Smooth muscle cell (in vitro differentiated cells): ENCODE data around the gene STAB2. TPM values are rescaled to one million over a fixed set of nuclear protein-coding genes. Genes with fewer than 3 reads are reported as not detected.

Source experiments
- DNase-seq: peaks from one replicate; lab custom pipeline; 2025; ENCODE audit not compliant: unreplicated experiment; lab: John Stamatoyannopoulos, UW
- H2AFZ ChIP-seq: fragments of 200-600 bp; sonication (generic); 2 replicates; pipeline ENCODE4 v1.6.0; 2016; ENCODE audit warnings: antibody characterized with exemption, low read depth, mild to moderate bottlenecking
- H3F3A ChIP-seq: fragments of 200-600 bp; sonication (generic); 2 replicates; pipeline ENCODE4 v1.6.0; 2017; ENCODE audit warnings: antibody characterized with exemption, low read depth
- H3K27ac ChIP-seq: fragments of 200-600 bp; sonication (generic); 2 replicates; pipeline ENCODE4 v1.5.1; 2016; ENCODE audit warnings: low read depth, mild to moderate bottlenecking
- H3K27me3 ChIP-seq: fragments of 200-600 bp; sonication (generic); 2 replicates; pipeline ENCODE4 v1.6.1; 2016; ENCODE audit warnings: low read depth, mild to moderate bottlenecking
- H3K36me3 ChIP-seq: fragments of 200-600 bp; sonication (generic); 2 replicates; pipeline ENCODE4 v1.5.1; 2016; ENCODE audit warnings: low read depth
- H3K4me1 ChIP-seq: fragments of 200-600 bp; sonication (generic); 2 replicates; pipeline ENCODE4 v1.5.1; 2016; ENCODE audit warnings: low read depth
- H3K4me2 ChIP-seq: fragments of 200-600 bp; sonication (generic); 2 replicates; pipeline ENCODE4 v1.6.0; 2016; ENCODE audit warnings: mild to moderate bottlenecking
- H3K4me3 ChIP-seq: fragments of 200-600 bp; sonication (generic); 2 replicates; pipeline ENCODE4 v1.5.1; 2016; ENCODE audit warnings: mild to moderate bottlenecking
- H3K79me2 ChIP-seq: fragments of 200-600 bp; sonication (generic); 2 replicates; pipeline ENCODE4 v1.6.0; 2016; ENCODE audit warnings: low read depth, mild to moderate bottlenecking
- H3K9ac ChIP-seq: fragments of 200-600 bp; sonication (generic); 2 replicates; pipeline ENCODE4 v1.6.0; 2016; ENCODE audit warnings: low read depth
- H3K9me3 ChIP-seq: fragments of 200-600 bp; sonication (generic); replicated peaks from 2 replicates; pipeline ENCODE4 v1.5.1; 2016; ENCODE audit warnings: low read depth
- H4K20me1 ChIP-seq: fragments of 200-600 bp; sonication (generic); 2 replicates; pipeline ENCODE4 v1.6.0; 2016; ENCODE audit warnings: low read depth
- CTCF ChIP-seq: fragments of 200-600 bp; sonication (generic); IDR thresholded peaks from 2 replicates; pipeline ENCODE4 v1.5.1; 2017; ENCODE audit warnings: borderline replicate concordance, mild to moderate bottlenecking, antibody characterized with exemption; ENCODE audit not compliant: insufficient read depth, poor library complexity, severe bottlenecking
- WGBS: methylation state at CpG from one replicate; pipeline ENCODE4 v1.1.7; 2016; ENCODE audit warnings: low lambda C conversion rate; 5-methylcytosine and 5-hydroxymethylcytosine counted together
- polyA plus RNA-seq: library from polyadenylated mRNA; unstranded; fragments of >200 nt; fragmentation: Nextera tagmentation; extraction: Ambion mirVana; gene quantifications from 2 replicates; pipeline ENCODE4 v1.2.1, GENCODE V29; 2016
- total RNA-seq: library from RNA; depleted of rRNA; stranded (reverse); fragments of >200 nt; gene quantifications from 2 replicates; pipeline ENCODE4 v1.2.3, GENCODE V29; 2014

Gene STAB2
- total and polyA plus RNA-seq, 2 experiments from 2014 or later: not detected

GRCh38 chr12:103762473-103762872 is 175.4 kb downstream of the STAB2 start:
- no peak for TF ChIP-seq CTCF
- H3K4me3 ChIP-seq: no peak overlapping the region
- no peaks in the 10 kb centered on the region for H3K36me3 ChIP-seq
- no peak overlapping the region for H3K9ac ChIP-seq
- H3K9me3 ChIP-seq: no peaks in the 10 kb centered on the region
- WGBS: 88% methylated on average over 5 of the region's 5 CpGs
- no peaks in the 10 kb centered on the region for H4K20me1 ChIP-seq
- H3K4me2 ChIP-seq: no peak overlapping the region
- H3K4me1 ChIP-seq: no peaks in the 10 kb centered on the region
- H3K27ac ChIP-seq: no peak overlapping the region
- DNase-seq: no peak
- no peaks in the 10 kb centered on the region for H3F3A ChIP-seq
- no peaks in the 10 kb centered on the region for H3K79me2 ChIP-seq
- H3K27me3 ChIP-seq: no peaks in the 10 kb centered on the region
- no peak overlapping the region for H2AFZ ChIP-seq

- no peak for TF ChIP-seq CTCF
- no peaks in the 10 kb centered on the region for H3K4me1 ChIP-seq
- no peaks in the 10 kb centered on the region for H3K27me3 ChIP-seq
- H3F3A ChIP-seq: no peaks in the 10 kb centered on the region
- no peak for DNase-seq
- no peaks in the 10 kb centered on the region for H3K79me2 ChIP-seq
- no peaks in the 10 kb centered on the region for H4K20me1 ChIP-seq
- no peak overlapping the region for H3K9ac ChIP-seq
- H3K4me3 ChIP-seq: no peak overlapping the region
- H3K36me3 ChIP-seq: no peaks in the 10 kb centered on the region
- H2AFZ ChIP-seq: no peak overlapping the region
- H3K27ac ChIP-seq: no peak overlapping the region
- no peaks in the 10 kb centered on the region for H3K9me3 ChIP-seq
- H3K4me2 ChIP-seq: no peak overlapping the region
- WGBS: 92% methylated on average over 5 of the region's 5 CpGs
Observed at GRCh38 chr12:103765322-103765721, 178.2 kb downstream of the STAB2 start.

GRCh38 chr12:103766028-103766427 is 179.0 kb downstream of the STAB2 start:
- DNase-seq: no peak
- Histone ChIP-seq H3K4me2 (no peak overlapping the region), H3K27me3 (no peaks in the 10 kb centered on the region), H3K9me3 (no peaks in the 10 kb centered on the region), H3K36me3 (no peaks in the 10 kb centered on the region), H3K4me1 (no peaks in the 10 kb centered on the region), H3K4me3 (no peak overlapping the region), H4K20me1 (no peaks in the 10 kb centered on the region), H2AFZ (no peak overlapping the region), H3K27ac (no peak overlapping the region), H3K79me2 (no peaks in the 10 kb centered on the region), H3F3A (no peaks in the 10 kb centered on the region), H3K9ac (no peak overlapping the region)
- no peak for TF ChIP-seq CTCF
- 88% methylated on average over 6 of the region's 6 CpGs for WGBS

- Histone ChIP-seq H3K4me3 (no peak overlapping the region), H2AFZ (no peak overlapping the region), H3F3A (no peaks in the 10 kb centered on the region), H3K4me2 (no peak overlapping the region), H3K79me2 (no peaks in the 10 kb centered on the region), H3K27ac (no peak overlapping the region), H3K36me3 (no peaks in the 10 kb centered on the region), H3K27me3 (no peaks in the 10 kb centered on the region), H3K9me3 (no peaks in the 10 kb centered on the region), H4K20me1 (no peaks in the 10 kb centered on the region), H3K4me1 (no peaks in the 10 kb centered on the region), H3K9ac (no peak overlapping the region)
- no peak for DNase-seq
- no peak for TF ChIP-seq CTCF
- 91% methylated on average over 7 of the region's 8 CpGs for WGBS
Observed at GRCh38 chr12:103768467-103769123, 181.5 kb downstream of the STAB2 start.
